Activated T-helper 2 cell treated with anti-CD3 and anti-CD28 coated beads, Interferon-gamma antibody, Interleukin-2, Interleukin-4, amounts not matched to agents 10 μg/mL and 5 μg/mL and 100 μg/mL, durations not matched to agents 14 hours and 24 hours and 36 hours (primary cell): ENCODE results near the gene GH1. TPM values are rescaled to one million over a fixed set of nuclear protein-coding genes. Genes with fewer than 3 reads are reported as not detected.
A peak's percentile ranks its signal among the peaks of the same experiment; 100 is the strongest.
"Not testable (repeated sequence)": the region's sequence is repeated elsewhere in the genome, so short reads cannot be mapped to it uniquely, and the experiment has no call there.

Experiments
- DNase-seq: peaks from one replicate; pipeline ENCODE4 v3.0.0; 2021; ENCODE audit warnings: low spot score
- H3K27ac Mint-ChIP-seq: one replicate; pipeline ENCODE4 v1.8.0; 2021; ENCODE audit warnings: mixed read lengths
- H3K27me3 Mint-ChIP-seq: one replicate; pipeline ENCODE4 v1.8.0; 2021; ENCODE audit warnings: low read depth, mixed read lengths
- H3K36me3 Mint-ChIP-seq: one replicate; pipeline ENCODE4 v1.8.0; 2021; ENCODE audit warnings: low read depth, mixed read lengths
- H3K4me1 Mint-ChIP-seq: one replicate; pipeline ENCODE4 v1.8.0; 2021; ENCODE audit warnings: low read depth, mixed read lengths
- H3K4me3 Mint-ChIP-seq: one replicate; pipeline ENCODE4 v1.8.0; 2021; ENCODE audit warnings: low read depth, mild to moderate bottlenecking, moderate library complexity, mixed read lengths
- H3K9me3 Mint-ChIP-seq: one replicate; pipeline ENCODE4 v1.8.0; 2021; ENCODE audit warnings: mixed read lengths
- intact Hi-C: fragments of 100-400 bp; cut with micrococcal nuclease; formaldehyde crosslinking; loops from one replicate; pipeline ENCODE4 v1.15.1; 2023
- total RNA-seq: library from RNA; stranded (reverse); gene quantifications from 2 replicates; pipeline ENCODE4 v1.2.3, GENCODE V29; 2022

The GH1 gene
- total RNA-seq = not detected in 2 replicates

DNA sequence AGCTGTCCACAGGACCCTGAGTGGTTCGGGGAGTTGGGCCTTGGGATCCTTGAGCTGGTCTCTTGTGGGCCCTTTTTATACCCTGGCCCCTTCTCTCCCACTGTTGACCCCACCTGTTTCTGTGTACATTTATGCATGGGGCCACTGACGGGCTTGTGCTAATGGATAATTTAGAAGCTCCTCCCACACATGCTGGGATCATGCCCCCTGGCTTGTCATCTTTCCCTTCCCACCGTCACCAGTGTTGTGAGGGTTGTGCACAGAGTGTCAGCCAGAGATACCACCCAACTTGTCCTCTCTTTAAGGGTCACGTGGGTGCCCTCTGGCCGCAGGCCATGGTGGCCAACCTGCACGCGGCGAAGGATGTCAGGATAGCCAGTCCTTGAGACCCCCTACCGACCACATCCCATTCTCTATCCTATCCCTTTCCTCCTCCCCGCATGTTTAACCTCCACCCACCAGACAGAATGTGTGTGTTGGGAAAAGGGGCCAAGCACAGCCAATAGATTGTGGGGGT is at the start of gene GH1:
TSS of gene GH1 (minus strand) at position 51 of the 517 bp plus-strand sequence. CDS start 63 bp downstream, outside the sequence.
- not testable (repeated sequence) for DNase-seq, H3K36me3 Mint-ChIP-seq, H3K27ac Mint-ChIP-seq, H3K4me1 Mint-ChIP-seq, H3K9me3 Mint-ChIP-seq, H3K4me3 Mint-ChIP-seq, H3K27me3 Mint-ChIP-seq
- intact Hi-C loops = loop anchor here (1.0 to 5.0 kb wide), 5 partner anchors 28 to 363 kb away; partner anchors contain the start of gene ERN1

GRCh38 chr17:63967953-63968352 is 49.3 kb upstream of the GH1 start:
- Mint-ChIP-seq H3K4me3 (no peak overlapping the region), H3K36me3 (no peaks in the 10 kb centered on the region), H3K4me1 (peaks cover 7% of the 10 kb centered on the region), H3K27ac (no peak overlapping the region), H3K9me3 (no peaks in the 10 kb centered on the region), H3K27me3 (no peaks in the 10 kb centered on the region)
- intact Hi-C loops = no loop called here
- no peak for DNase-seq

GRCh38 chr17:63966646-63967264 is 48.1 kb upstream of the GH1 start:
- no peak for DNase-seq
- intact Hi-C loops = no loop called here

DNA sequence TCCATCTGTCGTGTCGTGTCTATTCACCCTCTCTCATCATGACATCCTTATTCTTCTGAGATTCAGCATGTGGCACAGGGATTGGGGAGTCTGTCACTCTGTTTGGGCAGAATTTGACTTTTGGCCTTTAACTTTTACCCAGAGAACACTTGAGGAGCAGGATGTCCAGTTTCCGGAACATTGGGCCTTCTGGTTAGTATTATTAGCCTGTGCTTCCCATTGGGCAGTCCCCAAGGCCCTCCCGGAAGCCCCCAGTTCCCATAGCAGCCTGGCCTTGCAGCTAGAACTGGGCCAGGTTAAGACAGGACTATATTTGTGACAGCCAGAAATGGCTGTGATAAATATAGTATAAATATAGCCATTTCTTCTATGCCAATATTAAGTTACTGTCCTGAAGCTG is 44.5 kb upstream of the GH1 start:
- Mint-ChIP-seq H3K4me1 (peaks cover 12% of the 10 kb centered on the region), H3K4me3 (no peak overlapping the region), H3K9me3 (no peaks in the 10 kb centered on the region), H3K27ac (no peak overlapping the region), H3K36me3 (no peaks in the 10 kb centered on the region), H3K27me3 (no peaks in the 10 kb centered on the region)
- intact Hi-C loops = no loop called here
- DNase-seq = no peak

More at GRCh38 chr17:63966646-63967264, 48.1 kb upstream of the GH1 start:
- Mint-ChIP-seq H3K9me3 (no peaks in the 10 kb centered on the region), H3K4me3 (no peak overlapping the region), H3K4me1 (peaks cover 7% of the 10 kb centered on the region), H3K27ac (no peak overlapping the region), H3K27me3 (no peaks in the 10 kb centered on the region), H3K36me3 (no peaks in the 10 kb centered on the region)

GRCh38 chr17:63962298-63962744 is 43.7 kb upstream of the GH1 start:
- H3K4me1 Mint-ChIP-seq = peaks cover 11% of the 10 kb centered on the region
- intact Hi-C loops = no loop called here
- H3K9me3 Mint-ChIP-seq = no peaks in the 10 kb centered on the region
- DNase-seq = no peak
- H3K27me3 Mint-ChIP-seq = no peaks in the 10 kb centered on the region
- H3K36me3 Mint-ChIP-seq = no peaks in the 10 kb centered on the region
- no peak overlapping the region for H3K27ac Mint-ChIP-seq
- no peak overlapping the region for H3K4me3 Mint-ChIP-seq

GRCh38 chr17:63961355-63962212 is 42.9 kb upstream of the GH1 start:
- DNase-seq = peak; percentile 41
- intact Hi-C loops = no loop called here
- H3K27ac Mint-ChIP-seq = no peak overlapping the region
- H3K36me3 Mint-ChIP-seq = no peaks in the 10 kb centered on the region
- H3K4me1 Mint-ChIP-seq = peaks cover 6% of the 10 kb centered on the region
- H3K27me3 Mint-ChIP-seq = no peaks in the 10 kb centered on the region
- no peaks in the 10 kb centered on the region for H3K9me3 Mint-ChIP-seq
- peak overlapping the region; percentile 39 for H3K4me3 Mint-ChIP-seq

DNA sequence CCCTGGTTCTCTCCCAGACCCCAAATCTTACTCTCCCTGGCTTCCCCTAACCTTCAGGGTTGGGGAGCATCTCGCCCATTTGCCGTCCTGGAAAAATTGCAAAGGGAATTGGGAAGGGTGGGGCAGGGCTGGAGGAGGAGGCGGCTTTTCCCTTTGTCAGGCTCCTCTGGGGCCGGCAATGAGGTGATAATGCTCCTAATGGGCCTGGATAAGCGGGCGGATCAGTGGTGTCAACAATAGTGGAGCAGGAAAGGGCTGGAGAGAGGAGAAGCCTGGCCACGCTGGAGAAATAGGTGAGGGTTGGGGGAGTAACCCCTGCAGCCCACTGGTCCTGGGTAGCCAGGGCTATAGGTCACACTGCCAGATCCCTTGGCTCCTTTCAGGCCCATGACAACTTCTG is 41.8 kb upstream of the GH1 start:
- Mint-ChIP-seq H3K27ac (no peak overlapping the region), H3K4me3 (no peak overlapping the region), H3K4me1 (peaks cover 5% of the 10 kb centered on the region), H3K9me3 (no peaks in the 10 kb centered on the region), H3K36me3 (no peaks in the 10 kb centered on the region), H3K27me3 (no peaks in the 10 kb centered on the region)
- DNase-seq = no peak
- intact Hi-C loops = no loop called here

- DNase-seq = no peak
- no peaks in the 10 kb centered on the region for H3K36me3 Mint-ChIP-seq
- H3K4me1 Mint-ChIP-seq = peaks cover 7% of the 10 kb centered on the region
- no peaks in the 10 kb centered on the region for H3K27me3 Mint-ChIP-seq
- intact Hi-C loops = no loop called here
- H3K27ac Mint-ChIP-seq = no peak overlapping the region
- H3K4me3 Mint-ChIP-seq = no peak overlapping the region
- no peaks in the 10 kb centered on the region for H3K9me3 Mint-ChIP-seq
Observed at GRCh38 chr17:63960006-63960405, 41.4 kb upstream of the GH1 start.

GRCh38 chr17:63956296-63956920 is 37.8 kb upstream of the GH1 start:
- no peaks in the 10 kb centered on the region for H3K9me3 Mint-ChIP-seq
- H3K27ac Mint-ChIP-seq = no peak overlapping the region

DNA sequence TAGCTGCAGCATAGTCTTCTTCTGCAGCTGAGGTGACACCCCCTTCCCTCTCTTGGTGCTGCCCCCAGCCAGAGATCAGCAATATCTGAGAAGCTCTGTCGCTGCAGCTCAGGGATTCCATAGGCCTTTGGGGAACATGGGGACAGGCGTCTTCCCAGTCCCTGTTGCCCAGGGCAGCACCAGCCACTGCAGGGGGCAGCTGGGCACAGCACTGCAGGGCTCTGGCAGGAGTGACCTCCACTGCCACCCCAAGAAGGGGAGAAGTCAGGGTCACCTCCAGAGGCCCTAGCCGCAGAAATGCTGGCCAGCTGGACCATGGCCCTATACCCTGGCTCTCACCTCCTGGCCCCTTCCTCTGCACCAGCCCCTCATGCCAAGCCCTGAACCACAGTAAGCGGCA is 37.2 kb upstream of the GH1 start:
- Mint-ChIP-seq H3K4me1 (peaks cover 13% of the 10 kb centered on the region), H3K9me3 (no peaks in the 10 kb centered on the region), H3K27ac (no peak overlapping the region), H3K36me3 (no peaks in the 10 kb centered on the region), H3K27me3 (no peaks in the 10 kb centered on the region), H3K4me3 (no peak overlapping the region)
- DNase-seq = no peak
- intact Hi-C loops = no loop called here

More at GRCh38 chr17:63956296-63956920, 37.8 kb upstream of the GH1 start:
- Mint-ChIP-seq H3K27me3 (no peaks in the 10 kb centered on the region), H3K4me1 (peaks cover 15% of the 10 kb centered on the region), H3K36me3 (no peaks in the 10 kb centered on the region), H3K4me3 (no peak overlapping the region)
- no peak for DNase-seq
- intact Hi-C loops = no loop called here

DNA sequence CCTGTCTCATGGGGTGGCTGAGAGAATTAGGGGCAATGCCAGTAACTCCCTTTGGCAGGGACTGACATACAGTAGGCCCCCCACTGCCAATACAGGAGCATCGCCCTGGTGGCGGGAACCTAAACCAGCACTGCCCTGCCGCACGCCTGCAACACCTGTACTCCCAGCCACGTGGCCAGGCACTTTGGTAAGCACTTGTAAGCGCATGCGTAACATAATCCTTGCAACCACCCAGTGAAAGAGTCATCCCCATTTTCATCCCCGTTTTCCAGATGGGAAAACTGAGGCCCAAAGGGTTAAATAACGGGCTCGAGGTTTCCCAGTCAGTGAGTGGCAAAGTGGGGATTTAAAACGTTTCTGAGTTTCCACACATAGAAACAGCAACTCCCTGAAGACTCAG is 36.6 kb upstream of the GH1 start:
- no peak for DNase-seq
- Mint-ChIP-seq H3K4me3 (no peak overlapping the region), H3K36me3 (no peaks in the 10 kb centered on the region), H3K4me1 (peaks cover 13% of the 10 kb centered on the region), H3K27ac (no peak overlapping the region), H3K27me3 (no peaks in the 10 kb centered on the region), H3K9me3 (no peaks in the 10 kb centered on the region)
- intact Hi-C loops = no loop called here

GRCh38 chr17:63954402-63955063 is 35.9 kb upstream of the GH1 start:
- no peak for DNase-seq
- Mint-ChIP-seq H3K9me3 (no peaks in the 10 kb centered on the region), H3K27me3 (no peaks in the 10 kb centered on the region), H3K4me1 (peaks cover 13% of the 10 kb centered on the region), H3K4me3 (no peak overlapping the region), H3K27ac (peak overlapping the region; percentile 79), H3K36me3 (no peaks in the 10 kb centered on the region)
- intact Hi-C loops = no loop called here
